HepG2 (cell line): ENCODE results near the gene SSTR5. TPM values are rescaled to one million over a fixed set of nuclear protein-coding genes. Genes with fewer than 3 reads are reported as not detected.

Source experiments
- KDM1A ChIP-seq: IDR thresholded peaks from 2 replicates; pipeline ENCODE4 v1.6.1; 2016; ENCODE audit warnings: missing compliant biosample characterization
- SIX1 ChIP-seq: sonication (generic); formaldehyde crosslinking; IDR thresholded peaks from 2 replicates; pipeline ENCODE4 v1.4.0; 2020; ENCODE audit warnings: missing genetic modification reagents, borderline replicate concordance
- STAT5B ChIP-seq: sonication (generic); formaldehyde crosslinking; IDR thresholded peaks from 2 replicates; pipeline ENCODE4 v1.4.0; 2020; ENCODE audit warnings: missing genetic modification reagents
- ZBTB1 ChIP-seq: sonication (generic); formaldehyde crosslinking; IDR thresholded peaks from 2 replicates; pipeline ENCODE4 v1.4.0; 2020; ENCODE audit warnings: missing genetic modification reagents, borderline replicate concordance
- ZBTB3 ChIP-seq: sonication (generic); formaldehyde crosslinking; IDR thresholded peaks from 2 replicates; pipeline ENCODE4 v1.4.0; 2020; ENCODE audit warnings: low read depth, mild to moderate bottlenecking, moderate library complexity, missing genetic modification reagents, borderline replicate concordance
- ZBTB8A ChIP-seq: sonication (generic); formaldehyde crosslinking; IDR thresholded peaks from 2 replicates; pipeline ENCODE4 v1.4.0; 2020; ENCODE audit warnings: mild to moderate bottlenecking, low read depth, missing genetic modification reagents, borderline replicate concordance
- ZNF547 ChIP-seq: sonication (generic); formaldehyde crosslinking; IDR thresholded peaks from 2 replicates; pipeline ENCODE4 v1.5.1; 2020; ENCODE audit warnings: mild to moderate bottlenecking, missing genetic modification reagents
- ZNF75D ChIP-seq: sonication (generic); formaldehyde crosslinking; IDR thresholded peaks from 2 replicates; pipeline ENCODE4 v1.8.1; 2023; ENCODE audit warnings: missing genetic modification reagents, mild to moderate bottlenecking, borderline replicate concordance
- ZNF777 ChIP-seq: sonication (generic); formaldehyde crosslinking; IDR thresholded peaks from 2 replicates; pipeline ENCODE4 v1.4.0; 2020; ENCODE audit warnings: missing genetic modification reagents
- polyA plus RNA-seq, 8 experiments: library from polyadenylated mRNA; depleted of rRNA in 3 of 8; stranded (reverse) in 7 of 8; unstranded in 1 of 8; fragments of >200 nt; fragmentation: Illumina TruSeq in 4 of 8; extraction: Trizol in 4 of 8; gene quantifications; 2 replicates each; pipeline versions ENCODE4 v1.2.1 to v1.2.3, GENCODE V29; 2011 to 2016; ENCODE audit warnings: low read depth in 4 of 8, missing spikeins in 1 of 8, mixed read lengths in 1 of 8; ENCODE audit not compliant: insufficient read depth in 1 of 8
- total RNA-seq, 5 experiments: library from RNA; depleted of rRNA; stranded (reverse); fragments of >200 nt; fragmentation: Illumina TruSeq; extraction: Trizol; gene quantifications; 2 replicates each; pipeline ENCODE4 v1.2.3, GENCODE V29; 2016; ENCODE audit warnings: low read depth in 1 of 5
- TF ChIP-seq, protein P1 (sequence below): sonication (generic); formaldehyde crosslinking; IDR thresholded peaks from 2 replicates; pipeline ENCODE4 v1.5.0; 2020; ENCODE audit warnings: mild to moderate bottlenecking, missing genetic modification reagents
- TF ChIP-seq, protein P2 (sequence below), 2 experiments: IDR thresholded peaks; 2 replicates each; pipeline ENCODE4 v1.6.1; 2011 to 2012; ENCODE audit warnings: low read length in 2 of 2, borderline replicate concordance in 1 of 2, low read depth in 1 of 2, mild to moderate bottlenecking in 1 of 2, moderate library complexity in 1 of 2
- TF ChIP-seq, protein P3 (sequence below): sonication (generic); formaldehyde crosslinking; IDR thresholded peaks from 2 replicates; pipeline ENCODE4 v1.5.0; 2020; ENCODE audit warnings: missing genetic modification reagents
- TF ChIP-seq, protein P4 (sequence below): IDR thresholded peaks from 2 replicates; pipeline ENCODE4 v1.6.1; 2016; ENCODE audit warnings: mild to moderate bottlenecking, missing biosample characterization, missing genetic modification reagents
- TF ChIP-seq, protein P5 (sequence below): sonication (generic); formaldehyde crosslinking; IDR thresholded peaks from 2 replicates; pipeline ENCODE4 v1.8.0; 2022; ENCODE audit warnings: missing genetic modification reagents, mild to moderate bottlenecking, inconsistent platforms, borderline replicate concordance
- TF ChIP-seq, protein P6 (sequence below): sonication (generic); formaldehyde crosslinking; IDR thresholded peaks from 2 replicates; pipeline ENCODE4 v1.5.0; 2020; ENCODE audit warnings: mild to moderate bottlenecking, missing genetic modification reagents, borderline replicate concordance

Gene SSTR5
- total and polyA plus RNA-seq, 2 of the 13 experiments (the other 11 are each of a cell fraction or from before 2014, with no cell fraction given), result 0.20 to 0.49 TPM

DNA sequence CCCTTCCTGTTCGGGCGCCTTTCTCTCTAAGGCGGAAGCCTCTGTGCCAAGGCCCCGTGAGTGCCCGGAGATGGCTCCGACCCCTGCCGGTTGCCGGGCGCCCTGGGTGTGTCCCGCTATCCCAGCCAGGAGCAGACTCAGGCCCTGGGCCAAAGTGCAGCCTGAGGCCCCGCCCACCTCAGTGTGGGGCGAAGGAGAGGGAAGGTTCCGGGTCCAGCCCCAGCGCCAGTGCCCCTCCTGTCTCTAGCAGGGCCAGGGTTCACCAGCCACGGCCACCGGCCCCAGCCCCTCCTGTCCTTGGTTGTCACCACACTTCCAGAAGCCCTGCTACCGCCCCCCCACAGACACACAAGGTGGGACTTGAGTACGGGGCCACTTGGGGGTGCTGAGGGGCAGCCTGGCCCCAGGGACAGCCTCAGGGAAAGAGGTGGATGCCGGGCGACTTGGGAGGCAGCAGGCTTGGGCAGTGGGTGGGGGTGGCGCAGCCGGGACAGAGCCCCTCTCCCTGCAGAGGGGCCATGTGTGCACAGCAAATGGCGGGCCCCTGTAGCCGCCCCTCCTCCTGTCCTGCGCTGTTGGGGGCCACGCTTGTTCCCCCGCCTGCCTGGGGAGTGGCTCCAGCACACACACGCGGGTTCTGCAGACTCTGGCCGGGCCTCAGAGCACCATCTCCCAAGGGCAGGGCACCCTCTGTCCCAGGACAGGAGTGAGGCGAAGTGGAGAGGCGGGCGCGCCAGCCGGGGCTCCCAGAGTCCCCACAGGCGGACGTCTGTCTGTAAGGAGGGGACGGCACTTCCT, 17.5 kb downstream of the SSTR5 start (continued):
- TF ChIP-seq, protein P1, sequence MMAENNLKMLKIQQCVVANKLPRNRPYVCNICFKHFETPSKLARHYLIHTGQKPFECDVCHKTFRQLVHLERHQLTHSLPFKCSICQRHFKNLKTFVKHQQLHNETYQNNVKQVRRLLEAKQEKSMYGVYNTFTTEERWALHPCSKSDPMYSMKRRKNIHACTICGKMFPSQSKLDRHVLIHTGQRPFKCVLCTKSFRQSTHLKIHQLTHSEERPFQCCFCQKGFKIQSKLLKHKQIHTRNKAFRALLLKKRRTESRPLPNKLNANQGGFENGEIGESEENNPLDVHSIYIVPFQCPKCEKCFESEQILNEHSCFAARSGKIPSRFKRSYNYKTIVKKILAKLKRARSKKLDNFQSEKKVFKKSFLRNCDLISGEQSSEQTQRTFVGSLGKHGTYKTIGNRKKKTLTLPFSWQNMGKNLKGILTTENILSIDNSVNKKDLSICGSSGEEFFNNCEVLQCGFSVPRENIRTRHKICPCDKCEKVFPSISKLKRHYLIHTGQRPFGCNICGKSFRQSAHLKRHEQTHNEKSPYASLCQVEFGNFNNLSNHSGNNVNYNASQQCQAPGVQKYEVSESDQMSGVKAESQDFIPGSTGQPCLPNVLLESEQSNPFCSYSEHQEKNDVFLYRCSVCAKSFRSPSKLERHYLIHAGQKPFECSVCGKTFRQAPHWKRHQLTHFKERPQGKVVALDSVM, result peak; percentile 84
- TF ChIP-seq STAT5B (CRISPR knock-in tag) (no peak), KDM1A (CRISPR knock-in tag) (no peak), SIX1 (no peak), ZBTB8A (CRISPR knock-in tag) (0 out of 2 replicates have a peak, but pooled peaks have one; percentile 26), ZBTB1 (CRISPR knock-in tag) (no peak), ZNF75D (no peak; the same call in 1 of the 2 replicates), ZNF777 (CRISPR knock-in tag) (peak; percentile 47; the same call in 1 of the 2 replicates), ZNF547 (CRISPR knock-in tag) (peak; percentile 76; the same call in 1 of the 2 replicates), ZBTB3 (CRISPR knock-in tag) (no peak; the same call in 1 of the 2 replicates)
- TF ChIP-seq, protein P2, sequence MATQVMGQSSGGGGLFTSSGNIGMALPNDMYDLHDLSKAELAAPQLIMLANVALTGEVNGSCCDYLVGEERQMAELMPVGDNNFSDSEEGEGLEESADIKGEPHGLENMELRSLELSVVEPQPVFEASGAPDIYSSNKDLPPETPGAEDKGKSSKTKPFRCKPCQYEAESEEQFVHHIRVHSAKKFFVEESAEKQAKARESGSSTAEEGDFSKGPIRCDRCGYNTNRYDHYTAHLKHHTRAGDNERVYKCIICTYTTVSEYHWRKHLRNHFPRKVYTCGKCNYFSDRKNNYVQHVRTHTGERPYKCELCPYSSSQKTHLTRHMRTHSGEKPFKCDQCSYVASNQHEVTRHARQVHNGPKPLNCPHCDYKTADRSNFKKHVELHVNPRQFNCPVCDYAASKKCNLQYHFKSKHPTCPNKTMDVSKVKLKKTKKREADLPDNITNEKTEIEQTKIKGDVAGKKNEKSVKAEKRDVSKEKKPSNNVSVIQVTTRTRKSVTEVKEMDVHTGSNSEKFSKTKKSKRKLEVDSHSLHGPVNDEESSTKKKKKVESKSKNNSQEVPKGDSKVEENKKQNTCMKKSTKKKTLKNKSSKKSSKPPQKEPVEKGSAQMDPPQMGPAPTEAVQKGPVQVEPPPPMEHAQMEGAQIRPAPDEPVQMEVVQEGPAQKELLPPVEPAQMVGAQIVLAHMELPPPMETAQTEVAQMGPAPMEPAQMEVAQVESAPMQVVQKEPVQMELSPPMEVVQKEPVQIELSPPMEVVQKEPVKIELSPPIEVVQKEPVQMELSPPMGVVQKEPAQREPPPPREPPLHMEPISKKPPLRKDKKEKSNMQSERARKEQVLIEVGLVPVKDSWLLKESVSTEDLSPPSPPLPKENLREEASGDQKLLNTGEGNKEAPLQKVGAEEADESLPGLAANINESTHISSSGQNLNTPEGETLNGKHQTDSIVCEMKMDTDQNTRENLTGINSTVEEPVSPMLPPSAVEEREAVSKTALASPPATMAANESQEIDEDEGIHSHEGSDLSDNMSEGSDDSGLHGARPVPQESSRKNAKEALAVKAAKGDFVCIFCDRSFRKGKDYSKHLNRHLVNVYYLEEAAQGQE (IDR thresholded peaks at IDR 0.05; ENCODE audit: borderline replicate concordance in 1 of 2, low read depth in 1 of 2, low read length in 2 of 2), result 0 out of 4 replicates have a peak, but pooled peaks of 1 of the 2 experiments have one; percentile 7
- TF ChIP-seq, protein P3, sequence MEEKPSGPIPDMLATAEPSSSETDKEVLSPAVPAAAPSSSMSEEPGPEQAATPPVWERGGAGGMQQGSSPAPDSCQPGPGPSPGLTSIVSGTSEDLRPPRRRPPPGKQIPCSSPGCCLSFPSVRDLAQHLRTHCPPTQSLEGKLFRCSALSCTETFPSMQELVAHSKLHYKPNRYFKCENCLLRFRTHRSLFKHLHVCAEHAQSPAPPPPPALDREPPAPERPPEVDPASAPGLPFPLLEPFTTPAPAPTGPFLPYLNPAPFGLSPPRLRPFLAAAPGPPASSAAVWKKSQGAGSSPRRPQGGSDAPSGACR (CRISPR knock-in tag), result peak; percentile 46
- TF ChIP-seq, protein P4, sequence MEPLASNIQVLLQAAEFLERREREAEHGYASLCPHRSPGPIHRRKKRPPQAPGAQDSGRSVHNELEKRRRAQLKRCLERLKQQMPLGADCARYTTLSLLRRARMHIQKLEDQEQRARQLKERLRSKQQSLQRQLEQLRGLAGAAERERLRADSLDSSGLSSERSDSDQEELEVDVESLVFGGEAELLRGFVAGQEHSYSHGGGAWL (CRISPR knock-in tag), result no peak
- TF ChIP-seq, protein P5, sequence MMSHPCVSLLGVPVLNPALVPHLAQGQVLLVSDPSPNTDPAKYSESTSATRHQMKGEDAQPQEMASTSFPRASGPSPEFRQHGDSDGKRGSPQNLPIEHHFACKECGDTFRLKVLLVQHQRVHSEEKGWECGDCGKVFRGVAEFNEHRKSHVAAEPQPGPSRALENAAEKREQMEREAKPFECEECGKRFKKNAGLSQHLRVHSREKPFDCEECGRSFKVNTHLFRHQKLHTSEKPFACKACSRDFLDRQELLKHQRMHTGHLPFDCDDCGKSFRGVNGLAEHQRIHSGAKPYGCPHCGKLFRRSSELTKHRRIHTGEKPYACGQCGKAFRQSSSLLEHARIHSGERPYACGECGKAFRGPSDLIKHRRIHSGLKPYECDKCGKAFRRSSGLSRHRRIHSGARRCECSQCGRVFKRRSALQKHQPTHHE (CRISPR knock-in tag), result no peak
- TF ChIP-seq, protein P6, sequence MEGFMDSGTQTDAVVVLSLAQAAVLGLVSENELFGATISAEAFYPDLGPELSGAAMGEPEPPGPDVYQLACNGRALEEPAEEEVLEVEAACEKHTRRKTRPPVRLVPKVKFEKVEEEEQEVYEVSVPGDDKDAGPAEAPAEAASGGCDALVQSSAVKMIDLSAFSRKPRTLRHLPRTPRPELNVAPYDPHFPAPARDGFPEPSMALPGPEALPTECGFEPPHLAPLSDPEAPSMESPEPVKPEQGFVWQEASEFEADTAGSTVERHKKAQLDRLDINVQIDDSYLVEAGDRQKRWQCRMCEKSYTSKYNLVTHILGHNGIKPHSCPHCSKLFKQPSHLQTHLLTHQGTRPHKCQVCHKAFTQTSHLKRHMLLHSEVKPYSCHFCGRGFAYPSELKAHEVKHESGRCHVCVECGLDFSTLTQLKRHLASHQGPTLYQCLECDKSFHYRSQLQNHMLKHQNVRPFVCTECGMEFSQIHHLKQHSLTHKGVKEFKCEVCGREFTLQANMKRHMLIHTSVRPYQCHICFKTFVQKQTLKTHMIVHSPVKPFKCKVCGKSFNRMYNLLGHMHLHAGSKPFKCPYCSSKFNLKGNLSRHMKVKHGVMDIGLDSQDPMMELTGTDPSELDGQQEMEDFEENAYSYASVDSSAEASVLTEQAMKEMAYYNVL (CRISPR knock-in tag), result no peak
